Loucy (cell line): ENCODE measurements around the gene ATXN7L1.

Source experiments
- CTCF ChIP-seq: fragments of 200-600 bp; sonication (generic); conservative IDR thresholded peaks from 2 replicates; pipeline ENCODE4 v1.5.1; 2014; ENCODE audit warnings: mild to moderate bottlenecking, antibody characterized with exemption, low read length
- EZH2phosphoT487 ChIP-seq: fragments of 200-600 bp; IDR thresholded peaks from 2 replicates; pipeline ENCODE4 v1.6.1; 2018; ENCODE audit warnings: antibody characterized with exemption, mild to moderate bottlenecking, moderate library complexity, borderline replicate concordance

DNA sequence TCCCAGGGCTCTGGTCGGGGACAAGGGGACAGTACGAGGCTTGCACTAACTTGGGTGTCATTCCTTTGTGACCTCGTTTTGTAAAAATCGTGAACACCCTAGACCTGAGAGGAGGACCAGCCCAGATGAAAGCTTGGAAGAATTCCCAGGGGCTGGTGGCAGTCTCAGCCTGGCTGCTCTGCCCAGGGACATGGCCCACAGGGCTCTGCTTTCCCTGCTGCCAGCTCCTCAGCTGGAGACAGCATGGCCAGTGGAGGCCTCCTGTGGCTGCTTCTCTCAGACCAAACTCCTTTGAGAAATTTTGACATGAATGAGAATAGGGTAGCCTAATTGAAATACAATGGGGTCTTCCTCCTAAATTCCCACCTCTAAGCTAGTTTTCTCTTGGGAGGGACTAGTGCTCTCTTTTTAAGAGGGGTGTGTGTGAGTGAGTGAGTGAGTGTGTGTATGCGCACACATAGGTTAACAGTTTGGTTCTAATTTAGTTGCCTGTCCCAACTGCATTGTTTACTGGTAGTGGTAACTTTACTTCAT lies 154.8 kb downstream of the ATXN7L1 start:
- TF ChIP-seq CTCF (no peak), EZH2phosphoT487 (no peak)
